ENCODE results near the gene SNRNP48.

GRCh38 chr6:7588506-7588905, 1.5 kb upstream of the SNRNP48 start:
- no peak for TF ChIP-seq CTCF (conservative IDR thresholded peaks at IDR 0.05; ENCODE audit: low read depth, low read length)
- TF ChIP-seq CEBPB (IDR thresholded peaks at IDR 0.05; ENCODE audit: low read depth, low read length) = no peak
- TF ChIP-seq NFE2L2 (IDR thresholded peaks at IDR 0.05; ENCODE audit: low read depth, low read length) = no peak
- no peak for TF ChIP-seq CHD1 (IDR thresholded peaks at IDR 0.05; ENCODE audit: low read depth, low read length)
